Measurements from ENCODE around the gene PRRC2B. TPM values are rescaled to one million over a fixed set of nuclear protein-coding genes. Genes with fewer than 3 reads are reported as not detected.

PRRC2B gene
- total and polyA plus RNA-seq, 12 donors: 26.4 to 153 (median 126) TPM

- 86 to 90% methylated on average over 6 of the region's 6 CpGs for WGBS, 2 donors
- no peak for TF ChIP-seq CTCF (IDR thresholded peaks at IDR 0.05)
- H3K36me3 ChIP-seq: no peaks in the 10 kb centered on the region
- no peaks in the 10 kb centered on the region for H3K9me3 ChIP-seq
- H3K27ac ChIP-seq: peak overlapping the region in 2 of 10 donors; percentile 46 to 78
- H3K4me1 ChIP-seq: peaks cover 48 to 100% (median 100%) of the 10 kb centered on the region in 9 donors
- ATAC-seq (no peak), DNase-seq (no peak)
- H3K27me3 ChIP-seq: no peaks in the 10 kb centered on the region
- intact Hi-C loops (cut with DNase I): loop anchor here in 1 of 10 donors (5.0 kb wide), 1 partner anchor 37 kb away; no protein-coding TSS in a partner anchor
- H3K4me3 ChIP-seq: no peak overlapping the region
These were observed 6.7 kb downstream of the PRRC2B start for GRCh38 chr9:131400627-131401026.

- ATAC-seq (no peak), DNase-seq (no peak)
- no peaks in the 10 kb centered on the region for H3K9me3 ChIP-seq
- no peak for TF ChIP-seq CTCF (IDR thresholded peaks at IDR 0.05)
- peak overlapping the region in 3 of 10 donors; percentile 13 to 20 (median 16) for H3K4me3 ChIP-seq
- no peaks in the 10 kb centered on the region for H3K36me3 ChIP-seq
- intact Hi-C loops (cut with DNase I): loop anchor here in 1 of 10 donors (5.0 kb wide), 1 partner anchor 35 kb away; no protein-coding TSS in a partner anchor
- H3K4me1 ChIP-seq: peaks cover 46 to 100% (median 100%) of the 10 kb centered on the region in 9 donors
- 71 to 78% methylated on average over 6 of the region's 6 CpGs for WGBS, 2 donors
- H3K27me3 ChIP-seq: no peaks in the 10 kb centered on the region
- H3K27ac ChIP-seq: peak overlapping the region in 9 of 10 donors; percentile 60 to 89 (median 78)
These were observed 8.2 kb downstream of the PRRC2B start for GRCh38 chr9:131402073-131402472.

GRCh38 chr9:131402738-131403492 lies 9.0 kb downstream of the PRRC2B start:
- no peak for TF ChIP-seq CTCF (IDR thresholded peaks at IDR 0.05)
- peaks cover 52 to 100% (median 100%) of the 10 kb centered on the region in 9 donors for H3K4me1 ChIP-seq
- intact Hi-C loops (cut with DNase I): loop anchor here in 1 of 10 donors (5.0 kb wide), 1 partner anchor 34 kb away; no protein-coding TSS in a partner anchor

GRCh38 chr9:131403493-131403773 lies 9.5 kb downstream of the PRRC2B start:
- DNase-seq: no peak
- no peak for TF ChIP-seq CTCF (IDR thresholded peaks at IDR 0.05)
- Histone ChIP-seq H3K9me3 (no peaks in the 10 kb centered on the region), H3K27me3 (no peaks in the 10 kb centered on the region), H3K4me3 (no peak overlapping the region), H3K4me1 (peaks cover 51 to 100% (median 100%) of the 10 kb centered on the region in 9 donors), H3K36me3 (no peaks in the 10 kb centered on the region), H3K27ac (peak overlapping the region in 9 of 10 donors; percentile 60 to 89 (median 78))
- no peak for ATAC-seq
- intact Hi-C loops (cut with DNase I): loop anchor here in 1 of 10 donors (5.0 kb wide), 1 partner anchor 34 kb away; no protein-coding TSS in a partner anchor
- WGBS, 2 donors: 92 to 95% methylated on average over 6 of the region's 6 CpGs

More at GRCh38 chr9:131402738-131403492, 9.0 kb downstream of the PRRC2B start:
- Histone ChIP-seq H3K36me3 (no peaks in the 10 kb centered on the region), H3K27ac (peak overlapping the region in 9 of 10 donors; percentile 60 to 89 (median 78)), H3K27me3 (no peaks in the 10 kb centered on the region), H3K4me3 (peak overlapping the region in 6 of 10 donors; percentile 6 to 23 (median 18)), H3K9me3 (no peaks in the 10 kb centered on the region)
- peak; percentile 79 to 90 for DNase-seq
- WGBS, 2 donors: 19 to 21% methylated on average over 12 of the region's 12 CpGs
- peak; percentile 73 to 85 (median 80) for ATAC-seq
